CD4-positive, CD25-positive, alpha-beta regulatory T cell (primary cell): ENCODE data around the gene GPR62. TPM values are rescaled to one million over a fixed set of nuclear protein-coding genes. Genes with fewer than 3 reads are reported as not detected.
A peak's percentile ranks its signal among the peaks of the same experiment; 100 is the strongest.
"Not testable (repeated sequence)": the region's sequence is repeated elsewhere in the genome, so short reads cannot be mapped to it uniquely, and the experiment has no call there.

ENCODE experiments used
- ATAC-seq, 2 donors: fragments of 150-1000 bp; cut with Tn5 transposase; one replicate each; pipeline ENCODE4 v1.10.0; 2021; ENCODE audit warnings: low read depth in 2 of 2, moderate number of reproducible peaks in 2 of 2, moderate library complexity in 1 of 2
- DNase-seq, 3 donors: peaks; one replicate each; pipeline versions ENCODE4 v3.0.0 to v3.0.0-alpha.2; 2012 to 2022; ENCODE audit warnings: mixed read lengths in 1 of 3
- H3K27ac ChIP-seq: one replicate; pipeline ENCODE4 v1.7.0; 2013; ENCODE audit warnings: mild to moderate bottlenecking, low read length; ENCODE audit not compliant: insufficient read depth, poor library complexity, severe bottlenecking
- H3K27me3 ChIP-seq: one replicate; pipeline ENCODE4 v1.7.0; 2013; ENCODE audit warnings: low read length; ENCODE audit not compliant: control insufficient read depth, insufficient read depth
- H3K36me3 ChIP-seq: one replicate; pipeline ENCODE4 v1.7.0; 2013; ENCODE audit warnings: mild to moderate bottlenecking, low read length, moderate library complexity; ENCODE audit not compliant: control insufficient read depth, insufficient read depth
- H3K4me1 ChIP-seq: 2 replicates; pipeline ENCODE4 v1.7.0; 2013; ENCODE audit warnings: mild to moderate bottlenecking, low read length; ENCODE audit not compliant: insufficient read depth, control insufficient read depth, poor library complexity, severe bottlenecking
- H3K4me3 ChIP-seq: one replicate; pipeline ENCODE4 v1.7.0; 2013; ENCODE audit warnings: low read depth, mild to moderate bottlenecking, low read length, moderate library complexity
- H3K9me3 ChIP-seq, 2 experiments: 1 replicate in 1 of 2; 2 replicates in 1 of 2; pipeline ENCODE4 v1.7.0; 2013; ENCODE audit warnings: low read length in 2 of 2, mild to moderate bottlenecking in 1 of 2, moderate library complexity in 1 of 2; ENCODE audit not compliant: control insufficient read depth in 2 of 2
- H3K27ac Mint-ChIP-seq, 3 donors: one replicate each; pipeline ENCODE4 v1.8.0; 2020 to 2022; ENCODE audit warnings: mild to moderate bottlenecking in 3 of 3, mixed read lengths in 3 of 3, moderate library complexity in 2 of 3
- H3K27me3 Mint-ChIP-seq: one replicate; pipeline ENCODE4 v1.8.0; 2022; ENCODE audit warnings: mild to moderate bottlenecking, mixed read lengths
- H3K36me3 Mint-ChIP-seq: one replicate; pipeline ENCODE4 v1.8.0; 2020; ENCODE audit warnings: mixed read lengths
- H3K4me1 Mint-ChIP-seq, 4 donors: one replicate each; pipeline ENCODE4 v1.8.0; 2020 to 2022; ENCODE audit warnings: mixed read lengths in 4 of 4, mild to moderate bottlenecking in 1 of 4
- H3K4me3 Mint-ChIP-seq, 4 donors: one replicate each; pipeline ENCODE4 v1.8.0; 2020 to 2022; ENCODE audit warnings: mild to moderate bottlenecking in 4 of 4, mixed read lengths in 4 of 4, moderate library complexity in 3 of 4
- H3K9me3 Mint-ChIP-seq, 7 donors: one replicate each; pipeline ENCODE4 v1.8.0; 2020 to 2022; ENCODE audit warnings: mixed read lengths in 7 of 7, mild to moderate bottlenecking in 3 of 7, moderate library complexity in 2 of 7
- polyA plus RNA-seq, 4 donors: library from polyadenylated mRNA; unstranded; fragments of 300-500 nt; fragmentation: Illumina TruSeq; gene quantifications; one replicate each; pipeline ENCODE4 v1.2.3, GENCODE V29; 2021
- total RNA-seq: library from RNA; stranded (reverse); gene quantifications from one replicate; pipeline ENCODE4 v1.2.3, GENCODE V29; 2022

The GPR62 gene
- total and polyA plus RNA-seq, 5 donors from 2014 or later: 0.22 TPM; not detected in 4

DNA sequence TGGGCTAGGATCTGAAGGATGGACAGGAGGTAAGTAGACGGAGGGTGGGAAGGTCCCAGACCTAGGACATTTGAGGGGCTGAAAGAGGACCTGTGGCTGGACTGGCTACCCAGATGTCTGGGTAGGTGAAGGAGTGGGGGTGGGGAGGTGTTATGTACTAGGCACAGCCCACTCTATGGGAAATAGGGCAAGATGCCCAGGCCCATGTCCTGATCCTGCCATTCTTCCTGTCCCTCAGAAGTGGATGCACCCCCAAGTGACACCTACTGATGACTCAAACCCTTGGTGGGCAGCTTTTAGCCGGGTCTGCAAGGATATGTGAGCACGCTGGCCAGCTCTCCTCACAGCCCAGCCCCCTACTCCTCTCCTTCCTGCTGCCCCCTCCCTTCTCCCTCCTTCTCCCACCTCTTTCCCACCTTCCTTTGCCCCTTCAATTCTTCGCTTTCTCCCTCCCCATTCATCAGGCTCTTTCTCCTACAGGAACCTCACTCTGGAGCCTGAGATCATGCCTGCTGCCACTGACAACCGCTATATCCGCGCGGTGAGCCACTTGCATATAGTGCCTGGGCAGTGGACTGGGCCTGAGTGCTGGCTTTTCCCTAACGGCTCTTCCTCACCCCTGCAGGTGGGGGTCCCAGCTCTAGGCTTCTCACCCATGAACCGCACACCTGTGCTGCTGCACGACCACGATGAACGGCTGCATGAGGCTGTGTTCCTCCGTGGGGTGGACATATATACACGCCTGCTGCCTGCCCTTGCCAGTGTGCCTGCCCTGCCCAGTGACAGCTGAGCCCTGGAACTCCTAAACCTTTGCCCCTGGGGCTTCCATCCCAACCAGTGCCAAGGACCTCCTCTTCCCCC, 33.3 kb downstream of the GPR62 start:
- peaks cover 0 to 1% (median 0%) of the 10 kb centered on the region in 7 donors for H3K9me3 Mint-ChIP-seq
- peak overlapping the region in 2 of 4 donors; percentile 4 to 78 for H3K4me3 Mint-ChIP-seq
- H3K27ac ChIP-seq: no peak overlapping the region
- H3K27me3 Mint-ChIP-seq: no peaks in the 10 kb centered on the region
- DNase-seq (no peak), ATAC-seq (no peak)
- peak overlapping the region in 2 of 3 donors; percentile 75 to 88 for H3K27ac Mint-ChIP-seq
- H3K4me1 Mint-ChIP-seq: peaks cover 0 to 25% (median 17%) of the 10 kb centered on the region in 4 donors
- H3K9me3 ChIP-seq: no peaks in the 10 kb centered on the region
- no peak overlapping the region for H3K4me3 ChIP-seq
- no peaks in the 10 kb centered on the region for H3K27me3 ChIP-seq
- H3K4me1 ChIP-seq: peaks cover 12% of the 10 kb centered on the region
- peaks cover 11% of the 10 kb centered on the region for H3K36me3 ChIP-seq
- H3K36me3 Mint-ChIP-seq: peaks cover 4% of the 10 kb centered on the region

DNA sequence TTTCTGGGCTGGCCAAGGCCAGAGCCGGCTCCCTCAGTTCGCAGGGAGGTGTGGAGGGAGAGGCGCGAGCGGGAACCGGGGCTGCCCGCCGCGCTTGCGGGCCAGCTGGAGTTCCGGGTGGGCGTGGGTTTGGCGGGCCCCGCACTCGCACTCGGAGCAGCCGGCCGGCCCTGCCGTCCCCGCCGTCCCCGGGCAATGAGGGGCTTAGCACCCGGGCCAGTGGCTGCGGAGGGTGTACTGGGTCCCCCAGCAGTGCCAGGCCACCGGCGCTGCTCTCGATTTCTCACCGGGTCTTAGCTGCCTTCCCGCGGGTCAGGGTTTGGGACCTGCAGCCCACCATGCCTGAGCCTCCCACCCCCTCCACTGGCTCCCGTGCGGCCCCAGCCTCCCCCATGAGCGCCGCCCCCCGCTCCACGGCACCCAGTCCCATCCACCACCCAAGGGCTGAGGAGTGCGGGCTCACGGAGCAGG, 35.4 kb downstream of the GPR62 start:
- not testable (repeated sequence) for H3K27me3 ChIP-seq, H3K9me3 ChIP-seq, H3K27me3 Mint-ChIP-seq, H3K4me3 ChIP-seq, ATAC-seq, H3K4me3 Mint-ChIP-seq, DNase-seq, H3K9me3 Mint-ChIP-seq, H3K27ac Mint-ChIP-seq, H3K27ac ChIP-seq
- H3K36me3 ChIP-seq: peaks cover 21% of the 10 kb centered on the region
- peaks cover 21% of the 10 kb centered on the region for H3K4me1 ChIP-seq
- H3K36me3 Mint-ChIP-seq: peaks cover 15% of the 10 kb centered on the region
- peaks cover 0 to 39% (median 27%) of the 10 kb centered on the region in 4 donors for H3K4me1 Mint-ChIP-seq

DNA sequence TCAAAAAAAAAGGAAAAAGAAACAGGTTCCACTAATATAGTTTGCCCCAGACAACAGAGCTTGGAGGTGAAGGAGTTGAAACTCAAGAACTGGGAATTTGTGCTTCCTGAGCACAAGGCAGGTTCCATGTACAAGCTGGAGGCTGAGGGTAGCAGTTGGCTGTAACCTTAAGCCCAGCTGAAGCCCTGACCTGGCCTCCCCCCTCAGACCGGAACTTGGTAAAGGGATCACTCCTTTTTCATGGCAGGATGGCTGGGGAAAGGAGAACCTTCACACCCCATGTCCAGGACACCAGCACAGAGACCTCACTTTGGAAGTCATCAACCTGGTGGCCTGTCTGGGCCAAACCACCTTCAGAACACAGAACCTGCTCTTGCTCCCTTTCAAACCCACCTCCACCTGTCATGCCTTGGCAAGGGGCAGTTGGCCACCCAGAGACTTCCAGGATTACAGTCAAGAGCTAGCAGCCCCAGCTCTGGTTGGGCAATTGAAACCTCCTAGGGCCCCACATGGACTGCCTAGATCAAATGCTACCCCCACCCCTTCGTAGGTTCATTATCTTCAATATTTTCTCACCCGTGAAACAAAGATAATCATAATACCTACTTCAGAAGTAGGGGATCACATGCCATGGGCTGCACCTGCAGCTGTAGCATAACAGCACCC, 37.0 kb downstream of the GPR62 start:
- H3K9me3 Mint-ChIP-seq: peaks cover 0 to 1% (median 0%) of the 10 kb centered on the region in 7 donors
- no peak overlapping the region for H3K27ac Mint-ChIP-seq
- peaks cover 21% of the 10 kb centered on the region for H3K36me3 ChIP-seq
- H3K4me3 Mint-ChIP-seq: peak overlapping the region in 1 of 4 donors; percentile 21
- H3K4me1 Mint-ChIP-seq: peaks cover 0 to 44% (median 32%) of the 10 kb centered on the region in 4 donors
- H3K9me3 ChIP-seq: no peaks in the 10 kb centered on the region
- no peaks in the 10 kb centered on the region for H3K27me3 ChIP-seq
- no peaks in the 10 kb centered on the region for H3K27me3 Mint-ChIP-seq
- no peak overlapping the region for H3K27ac ChIP-seq
- DNase-seq (no peak), ATAC-seq (no peak)
- H3K4me1 ChIP-seq: peaks cover 25% of the 10 kb centered on the region
- H3K36me3 Mint-ChIP-seq: peaks cover 17% of the 10 kb centered on the region
- no peak overlapping the region for H3K4me3 ChIP-seq

DNA sequence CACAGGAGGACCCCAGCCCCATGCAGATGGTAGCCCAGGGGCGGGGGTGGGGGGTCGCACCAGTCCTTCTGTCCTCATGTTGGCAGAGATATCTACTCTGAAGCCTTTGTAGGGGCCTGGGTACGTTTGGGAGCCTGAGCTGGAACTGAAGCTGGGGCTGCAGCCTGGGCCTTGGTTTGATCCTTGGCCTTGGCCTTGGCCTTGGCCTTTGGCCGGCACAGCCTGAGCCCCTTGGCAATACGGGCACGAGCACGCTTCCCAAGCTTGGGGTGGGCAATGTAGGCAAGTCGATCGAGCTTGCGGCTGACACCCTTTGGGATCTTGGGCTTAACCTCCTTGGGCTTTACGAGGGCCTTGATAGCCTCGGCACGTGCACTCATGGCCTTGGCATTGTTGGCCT, 38.5 kb downstream of the GPR62 start:
- DNase-seq, H3K27me3 Mint-ChIP-seq, ATAC-seq, H3K9me3 ChIP-seq, H3K27me3 ChIP-seq, H3K27ac ChIP-seq, H3K4me3 ChIP-seq, H3K9me3 Mint-ChIP-seq: not testable (repeated sequence)
- Histone ChIP-seq H3K36me3 (peaks cover 21% of the 10 kb centered on the region), H3K4me1 (peaks cover 25% of the 10 kb centered on the region)
- H3K4me1 Mint-ChIP-seq: peaks cover 0 to 44% (median 29%) of the 10 kb centered on the region in 4 donors
- peak overlapping the region; percentile 75 to 100 (median 97) for H3K4me3 Mint-ChIP-seq
- peaks cover 17% of the 10 kb centered on the region for H3K36me3 Mint-ChIP-seq
- H3K27ac Mint-ChIP-seq: peak overlapping the region in 2 of 3 donors; percentile 66 to 100

DNA sequence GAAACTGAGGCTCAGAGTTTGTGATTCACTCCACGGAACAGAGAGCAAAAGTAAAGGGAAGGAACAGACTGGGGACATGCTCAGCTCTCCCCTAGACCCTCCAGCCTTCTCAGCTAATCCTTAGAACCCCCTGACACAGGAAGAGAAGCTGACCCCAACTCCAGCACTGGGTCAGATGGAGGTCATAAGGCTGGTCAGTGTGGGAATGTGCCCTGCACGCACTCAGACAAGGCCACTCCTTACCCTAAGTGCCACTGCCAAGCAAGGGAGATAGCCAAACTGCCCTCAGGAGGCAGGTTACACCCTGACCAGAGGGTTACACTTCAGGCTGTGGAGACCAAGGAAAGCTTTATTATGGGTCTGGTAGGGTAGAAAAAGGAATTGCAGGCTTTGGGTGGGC, 39.3 kb downstream of the GPR62 start:
- no peak for ATAC-seq
- Histone ChIP-seq H3K4me1 (peaks cover 25% of the 10 kb centered on the region), H3K9me3 (no peaks in the 10 kb centered on the region), H3K4me3 (peak overlapping the region; percentile 88), H3K27ac (peak overlapping the region; percentile 89), H3K27me3 (no peaks in the 10 kb centered on the region), H3K36me3 (peaks cover 21% of the 10 kb centered on the region)
- no peak for DNase-seq
- Mint-ChIP-seq H3K27ac (peak overlapping the region; percentile 95 to 100 (median 100)), H3K27me3 (peaks cover 10% of the 10 kb centered on the region), H3K9me3 (no peaks in the 10 kb centered on the region), H3K36me3 (peaks cover 17% of the 10 kb centered on the region), H3K4me3 (peak overlapping the region; percentile 95 to 100 (median 99)), H3K4me1 (peaks cover 0 to 44% (median 29%) of the 10 kb centered on the region in 4 donors)

DNA sequence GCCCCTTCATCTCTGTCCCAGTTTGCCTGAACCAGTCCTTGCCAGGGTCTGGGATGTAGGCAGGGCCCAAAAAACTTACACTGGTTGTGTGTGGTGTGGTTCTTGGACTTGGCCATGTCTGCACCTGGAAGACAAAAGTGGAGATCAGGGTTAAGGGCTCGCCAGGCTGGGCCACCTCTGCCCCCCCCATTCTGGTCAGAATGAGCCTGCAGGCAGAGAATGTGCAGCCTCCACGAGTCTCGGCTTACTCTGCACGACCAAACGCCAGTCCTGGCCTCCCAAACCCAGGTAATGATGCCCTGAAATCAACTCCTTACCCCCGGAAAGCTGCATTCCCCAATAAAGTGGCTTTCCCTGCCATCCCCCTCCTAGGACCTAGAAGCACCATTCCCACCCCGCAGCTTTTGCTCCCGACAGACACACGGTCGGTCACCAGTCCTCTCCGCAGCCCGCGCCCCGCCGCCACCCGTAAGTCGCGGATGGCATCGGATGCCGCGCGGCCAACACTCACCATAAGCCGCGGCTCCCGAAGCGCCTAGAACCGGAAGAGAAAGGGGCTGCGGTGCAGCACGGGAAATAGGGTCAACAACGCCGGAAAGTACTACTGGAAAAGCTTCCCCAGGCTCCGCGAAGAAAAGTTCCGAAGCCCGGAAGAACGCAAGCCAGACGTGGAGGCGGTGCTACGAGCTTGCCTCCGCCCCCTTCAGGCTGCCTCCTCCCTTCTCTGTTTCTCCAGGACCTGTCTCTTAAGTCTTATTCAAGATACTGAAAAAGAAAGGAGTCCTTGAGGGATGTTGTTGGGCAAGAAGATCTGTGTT, 40.4 kb downstream of the GPR62 start, which contains the start of gene RPL29:
Gene RPL29, minus strand, starts transcription at position 550 of the 818 bp plus-strand sequence. Its CDS starts 434 bp downstream, at position 116.
- H3K9me3 Mint-ChIP-seq: no peaks in the 10 kb centered on the region
- ATAC-seq: peak; percentile 94 to 96

DNA sequence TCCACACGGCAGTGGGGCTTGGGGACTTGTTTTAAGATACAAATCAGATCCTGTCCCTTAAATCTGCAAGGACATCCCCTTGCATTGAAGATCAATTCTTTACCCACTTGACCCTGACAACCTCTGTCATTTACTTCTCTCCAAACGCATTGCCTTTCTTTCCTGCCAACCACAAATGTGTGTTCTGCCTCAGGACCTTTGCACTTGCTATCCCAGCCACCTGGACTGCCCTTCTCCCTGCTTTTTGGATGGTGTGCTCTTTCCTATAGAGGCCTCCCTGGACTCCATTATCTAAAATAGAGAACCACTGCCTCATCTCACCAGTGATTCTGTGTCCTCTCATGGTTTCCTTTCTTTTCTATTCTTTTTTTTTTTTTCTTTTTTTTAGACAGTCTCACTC, 42.0 kb downstream of the GPR62 start:
- ATAC-seq: no peak
- H3K27ac ChIP-seq: no peak overlapping the region

More for the DNA sequence above, 40.4 kb downstream of the GPR62 start, which contains the start of gene RPL29:
- peak within 1 kb of the TSS; percentile 88 for H3K4me3 ChIP-seq
- Mint-ChIP-seq H3K27ac (peak within 1 kb of the TSS; percentile 100), H3K36me3 (peaks cover 17% of the 10 kb centered on the region), H3K4me1 (peaks cover 0 to 44% (median 30%) of the 10 kb centered on the region in 4 donors), H3K27me3 (peaks cover 12% of the 10 kb centered on the region), H3K4me3 (peak within 1 kb of the TSS; percentile 95 to 100 (median 99))
- H3K27me3 ChIP-seq: no peaks in the 10 kb centered on the region
- H3K36me3 ChIP-seq: peaks cover 21% of the 10 kb centered on the region
- peak within 1 kb of the TSS; percentile 89 for H3K27ac ChIP-seq
- no peaks in the 10 kb centered on the region for H3K9me3 ChIP-seq
- peaks cover 25% of the 10 kb centered on the region for H3K4me1 ChIP-seq
- peak; percentile 88 to 97 (median 94) for DNase-seq

More for the DNA sequence above, 42.0 kb downstream of the GPR62 start:
- H3K36me3 ChIP-seq: peaks cover 17% of the 10 kb centered on the region
- peaks cover 17% of the 10 kb centered on the region for H3K27me3 Mint-ChIP-seq
- H3K36me3 Mint-ChIP-seq: peaks cover 13% of the 10 kb centered on the region
- peaks cover 0 to 43% (median 31%) of the 10 kb centered on the region in 4 donors for H3K4me1 Mint-ChIP-seq
- H3K9me3 ChIP-seq: no peaks in the 10 kb centered on the region
- no peak overlapping the region for H3K4me3 ChIP-seq
- peaks cover 30% of the 10 kb centered on the region for H3K4me1 ChIP-seq
- DNase-seq: no peak
- H3K27ac Mint-ChIP-seq: peak overlapping the region in 1 of 3 donors; percentile 91
- no peaks in the 10 kb centered on the region for H3K27me3 ChIP-seq
- no peaks in the 10 kb centered on the region for H3K9me3 Mint-ChIP-seq
- peak overlapping the region in 3 of 4 donors; percentile 44 to 72 (median 44) for H3K4me3 Mint-ChIP-seq
